ENCODE results near the gene KCTD1.

The KCTD1 gene

GRCh38 chr18:26511339-26512071 is 36.8 kb downstream of the KCTD1 start:
- Histone ChIP-seq H4K8ac (ENCODE audit: low read depth, low read length) (no peak overlapping the region), H4K91ac (ENCODE audit: low read depth, low read length, poor library complexity) (no peak overlapping the region), H2AK5ac (ENCODE audit: low read depth, low read length) (no peak overlapping the region), H2BK5ac (ENCODE audit: low read length) (no peak overlapping the region), H3K4me3 (ENCODE audit: low read length in 2 of 2) (no peak overlapping the region), H3K27ac (replicated peaks; ENCODE audit: low read length) (no peak overlapping the region), H3K14ac (ENCODE audit: low read length) (no peak overlapping the region), H3K9me3 (replicated peaks in 1 of 2; ENCODE audit: control insufficient read depth in 2 of 2, insufficient read depth in 1 of 2, low read depth in 1 of 2, low read length in 2 of 2) (no peaks in the 10 kb centered on the region), H3K27me3 (ENCODE audit: control insufficient read depth in 3 of 3, insufficient read depth in 3 of 3, low read depth in 1 of 3, low read length in 3 of 3) (no peaks in the 10 kb centered on the region), H3K4me1 (ENCODE audit: control insufficient read depth in 2 of 2, insufficient read depth in 1 of 2, low read depth in 1 of 2, low read length in 2 of 2) (peaks cover 4 to 7% of the 10 kb centered on the region in 2 donors), H3K36me3 (replicated peaks in 1 of 2; ENCODE audit: control insufficient read depth in 2 of 2, insufficient read depth in 2 of 2, low read length in 2 of 2) (peaks cover 0 to 2% of the 10 kb centered on the region in 2 donors), H3K18ac (ENCODE audit: low read length) (no peak overlapping the region), H3K23ac (ENCODE audit: low read depth, low read length, poor library complexity) (no peak overlapping the region), H2AFZ (ENCODE audit: low read length) (no peak overlapping the region), H2BK120ac (ENCODE audit: low read depth, low read length) (no peak overlapping the region), H3K4me2 (ENCODE audit: insufficient read depth, low read length, poor library complexity, severe bottlenecking) (no peak overlapping the region), H3K4ac (ENCODE audit: low read length) (no peak overlapping the region), H3K79me1 (ENCODE audit: low read depth, low read length) (no peaks in the 10 kb centered on the region), H2BK15ac (ENCODE audit: low read length) (no peak overlapping the region), H2BK12ac (ENCODE audit: low read length) (no peak overlapping the region), H3K9ac (ENCODE audit: low read depth, low read length, poor library complexity) (no peak overlapping the region)
- WGBS, 2 donors (ENCODE audit: extremely low coverage in 2 of 2, insufficient read length in 2 of 2, insufficient replicate concordance in 1 of 2): no CpG with 5 or more reads among the region's 10 CpGs
- DNase-seq (ENCODE audit: low spot score): no peak

- Histone ChIP-seq H2AK5ac (ENCODE audit: low read depth, low read length) (no peak overlapping the region), H2AFZ (ENCODE audit: low read length) (no peak overlapping the region), H3K23ac (ENCODE audit: low read depth, low read length, poor library complexity) (no peak overlapping the region), H3K4me3 (ENCODE audit: low read length in 2 of 2) (no peak overlapping the region), H3K9me3 (replicated peaks in 1 of 2; ENCODE audit: control insufficient read depth in 2 of 2, insufficient read depth in 1 of 2, low read depth in 1 of 2, low read length in 2 of 2) (no peaks in the 10 kb centered on the region), H3K27me3 (ENCODE audit: control insufficient read depth in 3 of 3, insufficient read depth in 3 of 3, low read depth in 1 of 3, low read length in 3 of 3) (no peaks in the 10 kb centered on the region), H4K91ac (ENCODE audit: low read depth, low read length, poor library complexity) (no peak overlapping the region), H4K8ac (ENCODE audit: low read depth, low read length) (no peak overlapping the region), H3K27ac (replicated peaks; ENCODE audit: low read length) (no peak overlapping the region), H2BK15ac (ENCODE audit: low read length) (no peak overlapping the region), H3K36me3 (replicated peaks in 1 of 2; ENCODE audit: control insufficient read depth in 2 of 2, insufficient read depth in 2 of 2, low read length in 2 of 2) (peaks cover 0 to 2% of the 10 kb centered on the region in 2 donors), H3K4me1 (ENCODE audit: control insufficient read depth in 2 of 2, insufficient read depth in 1 of 2, low read depth in 1 of 2, low read length in 2 of 2) (peaks cover 2 to 3% of the 10 kb centered on the region in 2 donors), H3K18ac (ENCODE audit: low read length) (no peak overlapping the region), H3K4me2 (ENCODE audit: insufficient read depth, low read length, poor library complexity, severe bottlenecking) (no peak overlapping the region), H3K4ac (ENCODE audit: low read length) (no peak overlapping the region), H3K14ac (ENCODE audit: low read length) (no peak overlapping the region), H2BK120ac (ENCODE audit: low read depth, low read length) (no peak overlapping the region), H2BK12ac (ENCODE audit: low read length) (no peak overlapping the region), H3K79me1 (ENCODE audit: low read depth, low read length) (no peaks in the 10 kb centered on the region), H2BK5ac (ENCODE audit: low read length) (no peak overlapping the region), H3K9ac (ENCODE audit: low read depth, low read length, poor library complexity) (no peak overlapping the region)
- DNase-seq (ENCODE audit: low spot score): no peak
- WGBS, 2 donors (ENCODE audit: extremely low coverage in 2 of 2, insufficient read length in 2 of 2, insufficient replicate concordance in 1 of 2): no CpG with 5 or more reads among the region's 3 CpGs
Measured at GRCh38 chr18:26510337-26510736, 38.0 kb downstream of the KCTD1 start.

- no peaks in the 10 kb centered on the region for H3K79me1 ChIP-seq (ENCODE audit: low read depth, low read length)
- H3K4me1 ChIP-seq (ENCODE audit: control insufficient read depth in 2 of 2, insufficient read depth in 1 of 2, low read depth in 1 of 2, low read length in 2 of 2): peaks cover 0 to 2% of the 10 kb centered on the region in 2 donors
- no peak overlapping the region for H3K4me3 ChIP-seq (ENCODE audit: low read length in 2 of 2)
- no peak for DNase-seq (ENCODE audit: low spot score)
- H3K27me3 ChIP-seq (ENCODE audit: control insufficient read depth in 3 of 3, insufficient read depth in 3 of 3, low read depth in 1 of 3, low read length in 3 of 3): no peaks in the 10 kb centered on the region
- H2BK15ac ChIP-seq (ENCODE audit: low read length): no peak overlapping the region
- H3K27ac ChIP-seq (replicated peaks; ENCODE audit: low read length): no peak overlapping the region
- peaks cover 0 to 9% of the 10 kb centered on the region in 2 donors for H3K36me3 ChIP-seq (replicated peaks in 1 of 2; ENCODE audit: control insufficient read depth in 2 of 2, insufficient read depth in 2 of 2, low read length in 2 of 2)
- no peak overlapping the region for H3K4ac ChIP-seq (ENCODE audit: low read length)
- H2BK5ac ChIP-seq (ENCODE audit: low read length): no peak overlapping the region
- H2BK12ac ChIP-seq (ENCODE audit: low read length): no peak overlapping the region
- H4K91ac ChIP-seq (ENCODE audit: low read depth, low read length, poor library complexity): no peak overlapping the region
- no peak overlapping the region for H3K18ac ChIP-seq (ENCODE audit: low read length)
- H3K9ac ChIP-seq (ENCODE audit: low read depth, low read length, poor library complexity): no peak overlapping the region
- no peak overlapping the region for H3K23ac ChIP-seq (ENCODE audit: low read depth, low read length, poor library complexity)
- H2BK120ac ChIP-seq (ENCODE audit: low read depth, low read length): no peak overlapping the region
- H3K9me3 ChIP-seq (replicated peaks in 1 of 2; ENCODE audit: control insufficient read depth in 2 of 2, insufficient read depth in 1 of 2, low read depth in 1 of 2, low read length in 2 of 2): no peaks in the 10 kb centered on the region
- no peak overlapping the region for H4K8ac ChIP-seq (ENCODE audit: low read depth, low read length)
- H2AFZ ChIP-seq (ENCODE audit: low read length): no peak overlapping the region
- no peak overlapping the region for H2AK5ac ChIP-seq (ENCODE audit: low read depth, low read length)
- H3K14ac ChIP-seq (ENCODE audit: low read length): no peak overlapping the region
- no CpG with 5 or more reads among the region's 8 CpGs for WGBS, 2 donors (ENCODE audit: extremely low coverage in 2 of 2, insufficient read length in 2 of 2, insufficient replicate concordance in 1 of 2)
- H3K4me2 ChIP-seq (ENCODE audit: insufficient read depth, low read length, poor library complexity, severe bottlenecking): no peak overlapping the region
Measured at GRCh38 chr18:26506012-26506411, 42.3 kb downstream of the KCTD1 start.

- H3K23ac ChIP-seq (ENCODE audit: low read depth, low read length, poor library complexity): no peak overlapping the region
- no peak overlapping the region for H3K18ac ChIP-seq (ENCODE audit: low read length)
- peaks cover 3 to 21% of the 10 kb centered on the region in 2 donors for H3K36me3 ChIP-seq (replicated peaks in 1 of 2; ENCODE audit: control insufficient read depth in 2 of 2, insufficient read depth in 2 of 2, low read length in 2 of 2)
- no peak overlapping the region for H3K14ac ChIP-seq (ENCODE audit: low read length)
- H2BK120ac ChIP-seq (ENCODE audit: low read depth, low read length): no peak overlapping the region
- no peak overlapping the region for H2AK5ac ChIP-seq (ENCODE audit: low read depth, low read length)
- H4K91ac ChIP-seq (ENCODE audit: low read depth, low read length, poor library complexity): no peak overlapping the region
- DNase-seq (ENCODE audit: low spot score): no peak
- no peak overlapping the region for H2BK15ac ChIP-seq (ENCODE audit: low read length)
- no peak overlapping the region for H3K27ac ChIP-seq (replicated peaks; ENCODE audit: low read length)
- peaks cover 0 to 2% of the 10 kb centered on the region in 2 donors for H3K4me1 ChIP-seq (ENCODE audit: control insufficient read depth in 2 of 2, insufficient read depth in 1 of 2, low read depth in 1 of 2, low read length in 2 of 2)
- no peak overlapping the region for H3K4me2 ChIP-seq (ENCODE audit: insufficient read depth, low read length, poor library complexity, severe bottlenecking)
- no peak overlapping the region for H3K4ac ChIP-seq (ENCODE audit: low read length)
- H3K4me3 ChIP-seq (ENCODE audit: low read length in 2 of 2): no peak overlapping the region
- no peak overlapping the region for H3K9ac ChIP-seq (ENCODE audit: low read depth, low read length, poor library complexity)
- no CpG with 5 or more reads among the region's 3 CpGs for WGBS, 2 donors (ENCODE audit: extremely low coverage in 2 of 2, insufficient read length in 2 of 2, insufficient replicate concordance in 1 of 2)
- no peaks in the 10 kb centered on the region for H3K27me3 ChIP-seq (ENCODE audit: control insufficient read depth in 3 of 3, insufficient read depth in 3 of 3, low read depth in 1 of 3, low read length in 3 of 3)
- no peak overlapping the region for H2BK5ac ChIP-seq (ENCODE audit: low read length)
- H4K8ac ChIP-seq (ENCODE audit: low read depth, low read length): no peak overlapping the region
- no peak overlapping the region for H2AFZ ChIP-seq (ENCODE audit: low read length)
- H3K9me3 ChIP-seq (replicated peaks in 1 of 2; ENCODE audit: control insufficient read depth in 2 of 2, insufficient read depth in 1 of 2, low read depth in 1 of 2, low read length in 2 of 2): no peaks in the 10 kb centered on the region
- no peak overlapping the region for H2BK12ac ChIP-seq (ENCODE audit: low read length)
- no peaks in the 10 kb centered on the region for H3K79me1 ChIP-seq (ENCODE audit: low read depth, low read length)
Measured at GRCh38 chr18:26504831-26505230, 43.5 kb downstream of the KCTD1 start.
